ENCODE results near the gene TMCO5A. TPM values are rescaled to one million over a fixed set of nuclear protein-coding genes. Genes with fewer than 3 reads are reported as not detected.

The TMCO5A gene
- total RNA-seq, 1 experiment from 2014 or later, result not detected

- TF ChIP-seq E2F5 (CRISPR knock-in tag; IDR thresholded peaks at IDR 0.05) (no peak), ZNF423 (CRISPR knock-in tag; IDR thresholded peaks at IDR 0.05) (no peak), PRRX2 (CRISPR knock-in tag; IDR thresholded peaks at IDR 0.05) (no peak), FOXP1 (CRISPR knock-in tag; IDR thresholded peaks at IDR 0.05; ENCODE audit: borderline replicate concordance) (no peak), ZNF138 (CRISPR knock-in tag; conservative IDR thresholded peaks at IDR 0.05) (no peak), NR1H2 (CRISPR knock-in tag; IDR thresholded peaks at IDR 0.05) (no peak), ZBTB21 (CRISPR knock-in tag; IDR thresholded peaks at IDR 0.05; ENCODE audit: borderline replicate concordance) (no peak), CDX4 (CRISPR knock-in tag; IDR thresholded peaks at IDR 0.05; ENCODE audit: borderline replicate concordance) (no peak), ESRRA (CRISPR knock-in tag; IDR thresholded peaks at IDR 0.05; ENCODE audit: borderline replicate concordance) (no peak), FOXJ3 (CRISPR knock-in tag; IDR thresholded peaks at IDR 0.05; ENCODE audit: borderline replicate concordance) (no peak), ATF3 (CRISPR knock-in tag; conservative IDR thresholded peaks at IDR 0.05) (no peak), ZNF396 (CRISPR knock-in tag; IDR thresholded peaks at IDR 0.05; ENCODE audit: borderline replicate concordance) (no peak), GTF2I (CRISPR knock-in tag; conservative IDR thresholded peaks at IDR 0.05) (no peak), KAT7 (CRISPR knock-in tag; IDR thresholded peaks at IDR 0.05; ENCODE audit: borderline replicate concordance) (no peak)
- TF ChIP-seq, protein P1, sequence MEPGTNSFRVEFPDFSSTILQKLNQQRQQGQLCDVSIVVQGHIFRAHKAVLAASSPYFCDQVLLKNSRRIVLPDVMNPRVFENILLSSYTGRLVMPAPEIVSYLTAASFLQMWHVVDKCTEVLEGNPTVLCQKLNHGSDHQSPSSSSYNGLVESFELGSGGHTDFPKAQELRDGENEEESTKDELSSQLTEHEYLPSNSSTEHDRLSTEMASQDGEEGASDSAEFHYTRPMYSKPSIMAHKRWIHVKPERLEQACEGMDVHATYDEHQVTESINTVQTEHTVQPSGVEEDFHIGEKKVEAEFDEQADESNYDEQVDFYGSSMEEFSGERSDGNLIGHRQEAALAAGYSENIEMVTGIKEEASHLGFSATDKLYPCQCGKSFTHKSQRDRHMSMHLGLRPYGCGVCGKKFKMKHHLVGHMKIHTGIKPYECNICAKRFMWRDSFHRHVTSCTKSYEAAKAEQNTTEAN (CRISPR knock-in tag; IDR thresholded peaks at IDR 0.05), result no peak
Observed at GRCh38 chr15:37984368-37984767, 49.9 kb downstream of the TMCO5A start (continued).

DNA sequence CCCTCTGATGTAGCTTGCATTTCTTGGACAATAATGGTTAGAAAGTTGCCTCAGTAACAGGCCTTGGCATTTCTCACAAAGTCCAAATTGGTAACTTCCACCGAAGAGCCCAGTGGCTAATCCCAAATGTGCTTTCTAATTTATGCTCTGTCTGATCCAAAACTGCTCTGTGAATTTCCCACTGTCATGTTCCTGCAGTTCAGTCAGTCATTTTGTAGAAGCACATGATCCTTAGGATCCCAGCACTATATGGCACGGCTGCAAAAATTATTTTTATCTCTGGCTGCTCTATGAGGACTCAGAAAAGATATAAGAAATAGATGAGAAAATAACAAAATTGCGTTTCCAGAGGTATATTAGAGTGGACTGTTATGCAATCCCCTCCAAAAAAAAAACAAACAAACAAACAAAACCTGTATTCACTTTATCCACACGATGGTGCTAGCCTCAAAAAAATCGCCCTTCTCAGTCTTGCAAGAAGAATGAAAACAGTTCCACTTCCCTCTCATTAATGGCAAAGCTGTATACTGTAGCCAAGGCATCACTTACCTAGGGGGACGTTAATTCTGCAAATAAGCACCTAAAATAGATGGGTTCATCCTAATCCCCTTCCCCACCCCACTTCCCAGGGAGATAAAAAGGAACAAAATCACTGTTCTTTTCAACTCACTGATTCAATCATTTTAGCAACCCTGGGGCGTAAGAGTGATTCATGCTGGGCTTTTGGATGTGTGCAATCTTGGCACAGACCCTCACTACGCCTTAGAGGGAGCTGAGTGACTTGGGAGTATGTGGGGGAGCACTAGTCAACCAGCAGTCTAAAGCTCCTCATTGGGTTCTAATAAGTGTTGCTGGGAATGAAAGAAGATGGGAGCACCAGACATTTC lies 61.3 kb downstream of the TMCO5A start:
- ChIA-PET CTCF (interaction anchor here (0.6 to 3.2 kb wide), 27 partner anchors 10 to 1508 kb away, joined by 3 to 38 read pairs (median 4); no protein-coding TSS in a partner anchor), POLR2A (no interaction called here)
- no peak overlapping the region for H3K4me3 Mint-ChIP-seq

More for the DNA sequence above, 61.3 kb downstream of the TMCO5A start:
- DNase-seq (ENCODE audit: low spot score) (no peak), ATAC-seq (peak; percentile 85)
- no peaks in the 10 kb centered on the region for H3K27me3 Mint-ChIP-seq (ENCODE audit: low read depth)
- peaks cover 4% of the 10 kb centered on the region; the same call in 1 of the 2 replicates for H3K36me3 Mint-ChIP-seq
- no peaks in the 10 kb centered on the region for H3K4me1 Mint-ChIP-seq
- peaks cover 20% of the 10 kb centered on the region for H3K9me3 Mint-ChIP-seq
- no peak overlapping the region for H3K27ac Mint-ChIP-seq
- TF ChIP-seq, protein P2, sequence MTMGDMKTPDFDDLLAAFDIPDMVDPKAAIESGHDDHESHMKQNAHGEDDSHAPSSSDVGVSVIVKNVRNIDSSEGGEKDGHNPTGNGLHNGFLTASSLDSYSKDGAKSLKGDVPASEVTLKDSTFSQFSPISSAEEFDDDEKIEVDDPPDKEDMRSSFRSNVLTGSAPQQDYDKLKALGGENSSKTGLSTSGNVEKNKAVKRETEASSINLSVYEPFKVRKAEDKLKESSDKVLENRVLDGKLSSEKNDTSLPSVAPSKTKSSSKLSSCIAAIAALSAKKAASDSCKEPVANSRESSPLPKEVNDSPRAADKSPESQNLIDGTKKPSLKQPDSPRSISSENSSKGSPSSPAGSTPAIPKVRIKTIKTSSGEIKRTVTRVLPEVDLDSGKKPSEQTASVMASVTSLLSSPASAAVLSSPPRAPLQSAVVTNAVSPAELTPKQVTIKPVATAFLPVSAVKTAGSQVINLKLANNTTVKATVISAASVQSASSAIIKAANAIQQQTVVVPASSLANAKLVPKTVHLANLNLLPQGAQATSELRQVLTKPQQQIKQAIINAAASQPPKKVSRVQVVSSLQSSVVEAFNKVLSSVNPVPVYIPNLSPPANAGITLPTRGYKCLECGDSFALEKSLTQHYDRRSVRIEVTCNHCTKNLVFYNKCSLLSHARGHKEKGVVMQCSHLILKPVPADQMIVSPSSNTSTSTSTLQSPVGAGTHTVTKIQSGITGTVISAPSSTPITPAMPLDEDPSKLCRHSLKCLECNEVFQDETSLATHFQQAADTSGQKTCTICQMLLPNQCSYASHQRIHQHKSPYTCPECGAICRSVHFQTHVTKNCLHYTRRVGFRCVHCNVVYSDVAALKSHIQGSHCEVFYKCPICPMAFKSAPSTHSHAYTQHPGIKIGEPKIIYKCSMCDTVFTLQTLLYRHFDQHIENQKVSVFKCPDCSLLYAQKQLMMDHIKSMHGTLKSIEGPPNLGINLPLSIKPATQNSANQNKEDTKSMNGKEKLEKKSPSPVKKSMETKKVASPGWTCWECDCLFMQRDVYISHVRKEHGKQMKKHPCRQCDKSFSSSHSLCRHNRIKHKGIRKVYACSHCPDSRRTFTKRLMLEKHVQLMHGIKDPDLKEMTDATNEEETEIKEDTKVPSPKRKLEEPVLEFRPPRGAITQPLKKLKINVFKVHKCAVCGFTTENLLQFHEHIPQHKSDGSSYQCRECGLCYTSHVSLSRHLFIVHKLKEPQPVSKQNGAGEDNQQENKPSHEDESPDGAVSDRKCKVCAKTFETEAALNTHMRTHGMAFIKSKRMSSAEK (CRISPR knock-in tag; IDR thresholded peaks at IDR 0.05; ENCODE audit: borderline replicate concordance), result no peak
- TF ChIP-seq PRRX2 (CRISPR knock-in tag; IDR thresholded peaks at IDR 0.05), result no peak
- TF ChIP-seq, protein P3, sequence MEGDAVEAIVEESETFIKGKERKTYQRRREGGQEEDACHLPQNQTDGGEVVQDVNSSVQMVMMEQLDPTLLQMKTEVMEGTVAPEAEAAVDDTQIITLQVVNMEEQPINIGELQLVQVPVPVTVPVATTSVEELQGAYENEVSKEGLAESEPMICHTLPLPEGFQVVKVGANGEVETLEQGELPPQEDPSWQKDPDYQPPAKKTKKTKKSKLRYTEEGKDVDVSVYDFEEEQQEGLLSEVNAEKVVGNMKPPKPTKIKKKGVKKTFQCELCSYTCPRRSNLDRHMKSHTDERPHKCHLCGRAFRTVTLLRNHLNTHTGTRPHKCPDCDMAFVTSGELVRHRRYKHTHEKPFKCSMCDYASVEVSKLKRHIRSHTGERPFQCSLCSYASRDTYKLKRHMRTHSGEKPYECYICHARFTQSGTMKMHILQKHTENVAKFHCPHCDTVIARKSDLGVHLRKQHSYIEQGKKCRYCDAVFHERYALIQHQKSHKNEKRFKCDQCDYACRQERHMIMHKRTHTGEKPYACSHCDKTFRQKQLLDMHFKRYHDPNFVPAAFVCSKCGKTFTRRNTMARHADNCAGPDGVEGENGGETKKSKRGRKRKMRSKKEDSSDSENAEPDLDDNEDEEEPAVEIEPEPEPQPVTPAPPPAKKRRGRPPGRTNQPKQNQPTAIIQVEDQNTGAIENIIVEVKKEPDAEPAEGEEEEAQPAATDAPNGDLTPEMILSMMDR (IDR thresholded peaks at IDR 0.05), result peak; percentile 29
